Lower leg skin (tissue), 3 donors: Measurements from ENCODE around the gene CSHL1.
"Not testable (repeated sequence)": the region's sequence is repeated elsewhere in the genome, so short reads cannot be mapped to it uniquely, and the experiment has no call there.

Experiments used
- POLR2A ChIP-seq, 2 donors: fragments of 450-650 bp; IDR thresholded peaks; one replicate each; pipeline ENCODE4 v1.6.1; 2016 to 2017; ENCODE audit warnings: antibody characterized with exemption in 2 of 2, mild to moderate bottlenecking in 1 of 2, moderate library complexity in 1 of 2
- TF ChIP-seq, protein P1 (sequence below), 3 donors: fragments of 450-650 bp; IDR thresholded peaks; one replicate each; pipeline ENCODE4 v1.5.1; 2016; ENCODE audit warnings: antibody characterized with exemption in 3 of 3, mild to moderate bottlenecking in 3 of 3, moderate library complexity in 2 of 3

DNA sequence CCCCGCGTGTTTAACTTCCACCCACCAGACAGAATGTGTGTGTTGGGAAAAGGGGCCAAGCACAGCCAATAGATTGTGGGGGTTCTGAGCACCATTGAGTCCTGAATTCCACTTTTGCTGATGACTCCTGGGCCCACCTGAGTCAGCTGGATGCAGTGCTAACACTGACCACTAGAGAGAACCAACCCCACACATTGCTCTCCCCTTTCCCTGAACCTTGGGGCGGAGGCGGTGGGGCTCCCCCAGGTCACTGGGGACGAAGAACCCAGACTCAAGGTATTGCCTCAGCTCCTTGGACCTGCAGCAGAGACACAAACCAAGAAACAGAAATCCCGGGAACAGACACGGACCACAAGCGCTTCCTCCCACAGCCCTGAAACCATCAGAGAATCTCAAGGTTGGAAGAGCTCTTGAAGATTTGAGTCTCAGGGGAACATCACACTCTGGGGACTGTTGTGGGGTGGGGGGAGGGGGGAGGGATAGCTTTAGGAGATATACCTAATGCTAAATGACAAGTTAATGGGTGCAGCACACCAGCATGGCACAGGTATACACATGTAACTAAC is 36.9 kb downstream of the CSHL1 start:
- TF ChIP-seq, protein P1, sequence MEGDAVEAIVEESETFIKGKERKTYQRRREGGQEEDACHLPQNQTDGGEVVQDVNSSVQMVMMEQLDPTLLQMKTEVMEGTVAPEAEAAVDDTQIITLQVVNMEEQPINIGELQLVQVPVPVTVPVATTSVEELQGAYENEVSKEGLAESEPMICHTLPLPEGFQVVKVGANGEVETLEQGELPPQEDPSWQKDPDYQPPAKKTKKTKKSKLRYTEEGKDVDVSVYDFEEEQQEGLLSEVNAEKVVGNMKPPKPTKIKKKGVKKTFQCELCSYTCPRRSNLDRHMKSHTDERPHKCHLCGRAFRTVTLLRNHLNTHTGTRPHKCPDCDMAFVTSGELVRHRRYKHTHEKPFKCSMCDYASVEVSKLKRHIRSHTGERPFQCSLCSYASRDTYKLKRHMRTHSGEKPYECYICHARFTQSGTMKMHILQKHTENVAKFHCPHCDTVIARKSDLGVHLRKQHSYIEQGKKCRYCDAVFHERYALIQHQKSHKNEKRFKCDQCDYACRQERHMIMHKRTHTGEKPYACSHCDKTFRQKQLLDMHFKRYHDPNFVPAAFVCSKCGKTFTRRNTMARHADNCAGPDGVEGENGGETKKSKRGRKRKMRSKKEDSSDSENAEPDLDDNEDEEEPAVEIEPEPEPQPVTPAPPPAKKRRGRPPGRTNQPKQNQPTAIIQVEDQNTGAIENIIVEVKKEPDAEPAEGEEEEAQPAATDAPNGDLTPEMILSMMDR (IDR thresholded peaks at IDR 0.05), result not testable (repeated sequence)
- not testable (repeated sequence) for TF ChIP-seq POLR2A (IDR thresholded peaks at IDR 0.05)
